ENCODE measurements around the gene EXPH5.
"Not testable (repeated sequence)": the region's sequence is repeated elsewhere in the genome, so short reads cannot be mapped to it uniquely, and the experiment has no call there.

GRCh38 chr11:108586185-108586584 is 7.4 kb downstream of the EXPH5 start:
- TF ChIP-seq CTCF, POLR2A (IDR thresholded peaks at IDR 0.05): not testable (repeated sequence)

Data from body of pancreas (tissue), 4 donors.